Endothelial cell of umbilical vein (primary cell): ENCODE data around the gene ACER1.

ENCODE experiments used
- EZH2 ChIP-seq: IDR thresholded peaks from 2 replicates; pipeline ENCODE4 v1.6.1; 2012; ENCODE audit warnings: borderline replicate concordance, low read depth, mild to moderate bottlenecking, moderate library complexity, low read length, inconsistent platforms; ENCODE audit not compliant: severe bottlenecking
- MYC ChIP-seq: IDR thresholded peaks from one replicate; pipeline ENCODE4 v1.6.1; 2011; ENCODE audit warnings: mild to moderate bottlenecking, low read depth, low read length
- POLR2A ChIP-seq: IDR thresholded peaks from 2 replicates; pipeline ENCODE4 v1.6.1; 2012; ENCODE audit warnings: low read depth, mild to moderate bottlenecking, control low read depth, low read length
- POLR2AphosphoS5 ChIP-seq: IDR thresholded peaks from 2 replicates; pipeline ENCODE4 v1.6.1; 2012; ENCODE audit warnings: low read depth, mild to moderate bottlenecking, control low read depth, low read length, moderate library complexity; ENCODE audit not compliant: insufficient read depth
- TF ChIP-seq, protein P1 (sequence below), 2 donors: IDR thresholded peaks; 1 replicate in 1 of 2; 2 replicates in 1 of 2; pipeline ENCODE4 v1.5.1; 2011; ENCODE audit warnings: low read length in 2 of 2, mild to moderate bottlenecking in 2 of 2, moderate library complexity in 2 of 2, control low read depth in 1 of 2, inconsistent platforms in 1 of 2, low read depth in 1 of 2; ENCODE audit not compliant: insufficient read depth in 1 of 2; ENCODE audit errors: extremely low read depth in 1 of 2

DNA sequence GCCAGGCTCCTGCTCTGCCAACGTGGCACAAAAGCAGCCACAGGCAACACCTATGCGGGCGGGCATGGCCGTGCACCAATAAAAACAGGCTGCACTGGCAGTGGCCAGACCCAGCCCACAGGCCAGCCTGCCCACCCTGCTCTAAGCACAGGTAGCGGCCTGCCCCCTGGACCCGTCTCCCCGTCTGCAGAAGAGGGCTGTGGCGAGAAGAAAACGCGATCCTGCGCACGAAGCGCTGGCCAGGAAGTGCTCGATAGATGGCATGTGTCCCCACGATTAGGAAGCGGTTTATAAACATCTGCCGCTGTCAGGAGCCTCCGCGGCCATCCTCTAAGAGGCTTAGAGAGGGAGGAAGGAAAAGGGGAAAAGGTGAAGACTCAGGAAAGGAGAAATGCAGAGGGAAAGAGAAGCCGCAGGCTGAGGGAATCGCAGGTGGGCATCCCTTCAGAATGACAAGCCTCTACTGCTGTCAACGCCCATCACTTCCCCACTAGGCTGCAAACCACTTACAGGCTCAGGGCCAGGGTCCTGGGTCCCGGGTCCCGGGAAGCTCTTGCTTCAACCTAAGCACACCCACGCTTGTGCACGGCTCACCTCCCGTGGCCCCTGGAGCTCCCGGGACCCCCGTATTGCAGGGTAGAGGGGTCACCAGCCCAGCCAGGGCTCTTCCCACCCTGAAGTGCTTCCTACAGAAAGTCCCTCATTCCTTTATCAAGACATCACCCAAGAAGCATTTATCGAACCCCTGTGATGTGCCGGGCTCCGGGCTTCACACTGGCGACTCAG lies 64.1 kb downstream of the ACER1 start:
- TF ChIP-seq POLR2AphosphoS5 (no peak), POLR2A (no peak), EZH2 (no peak), MYC (no peak)
- TF ChIP-seq, protein P1, sequence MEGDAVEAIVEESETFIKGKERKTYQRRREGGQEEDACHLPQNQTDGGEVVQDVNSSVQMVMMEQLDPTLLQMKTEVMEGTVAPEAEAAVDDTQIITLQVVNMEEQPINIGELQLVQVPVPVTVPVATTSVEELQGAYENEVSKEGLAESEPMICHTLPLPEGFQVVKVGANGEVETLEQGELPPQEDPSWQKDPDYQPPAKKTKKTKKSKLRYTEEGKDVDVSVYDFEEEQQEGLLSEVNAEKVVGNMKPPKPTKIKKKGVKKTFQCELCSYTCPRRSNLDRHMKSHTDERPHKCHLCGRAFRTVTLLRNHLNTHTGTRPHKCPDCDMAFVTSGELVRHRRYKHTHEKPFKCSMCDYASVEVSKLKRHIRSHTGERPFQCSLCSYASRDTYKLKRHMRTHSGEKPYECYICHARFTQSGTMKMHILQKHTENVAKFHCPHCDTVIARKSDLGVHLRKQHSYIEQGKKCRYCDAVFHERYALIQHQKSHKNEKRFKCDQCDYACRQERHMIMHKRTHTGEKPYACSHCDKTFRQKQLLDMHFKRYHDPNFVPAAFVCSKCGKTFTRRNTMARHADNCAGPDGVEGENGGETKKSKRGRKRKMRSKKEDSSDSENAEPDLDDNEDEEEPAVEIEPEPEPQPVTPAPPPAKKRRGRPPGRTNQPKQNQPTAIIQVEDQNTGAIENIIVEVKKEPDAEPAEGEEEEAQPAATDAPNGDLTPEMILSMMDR (IDR thresholded peaks at IDR 0.05; ENCODE audit: extremely low read depth in 1 of 2, insufficient read depth in 1 of 2, low read depth in 1 of 2, low read length in 2 of 2) = no peak
